Esophagus squamous epithelium (tissue), 5 donors: ENCODE results near the gene SRP54. TPM values are rescaled to one million over a fixed set of nuclear protein-coding genes. Genes with fewer than 3 reads are reported as not detected.

Experiments
- DNase-seq: peaks from one replicate; lab custom pipeline; 2025; lab: John Stamatoyannopoulos, UW
- H3K27ac ChIP-seq, 4 donors: fragments of 200-600 bp; sonication (generic); one replicate each; pipeline ENCODE4 v1.5.1; 2016 to 2019; ENCODE audit warnings: mild to moderate bottlenecking in 1 of 4
- H3K27me3 ChIP-seq, 4 donors: fragments of 200-600 bp; sonication (generic); 1 replicate in 3 of 4; 2 replicates in 1 of 4; pipeline versions ENCODE4 v1.5.1 to v1.6.0; 2017 to 2021; ENCODE audit warnings: antibody characterized with exemption in 1 of 4
- H3K36me3 ChIP-seq, 3 donors: fragments of 200-600 bp; sonication (generic); one replicate each; pipeline ENCODE4 v1.5.1; 2016 to 2019
- H3K4me1 ChIP-seq, 3 donors: fragments of 200-600 bp; sonication (generic); one replicate each; pipeline ENCODE4 v1.5.1; 2017 to 2019
- H3K4me3 ChIP-seq, 4 donors: fragments of 200-600 bp; sonication (generic); 1 replicate in 3 of 4; 2 replicates in 1 of 4; pipeline ENCODE4 v1.5.1; 2016 to 2019; ENCODE audit warnings: mild to moderate bottlenecking in 2 of 4, moderate library complexity in 1 of 4
- H3K9me3 ChIP-seq, 3 donors: fragments of 200-600 bp; sonication (generic); one replicate each; pipeline ENCODE4 v1.5.1; 2016 to 2019
- POLR2A ChIP-seq, 4 donors: fragments of 450-650 bp; IDR thresholded peaks; one replicate each; pipeline ENCODE4 v1.6.1; 2017; ENCODE audit warnings: antibody characterized with exemption in 4 of 4, mild to moderate bottlenecking in 4 of 4, moderate library complexity in 3 of 4
- WGBS, 2 donors: methylation state at CpG; one replicate each; pipeline ENCODE4 v1.1.5; 2018; 5-methylcytosine and 5-hydroxymethylcytosine counted together
- intact Hi-C: fragments of 100-400 bp; cut with DNase I; formaldehyde crosslinking; loops from one replicate; pipeline ENCODE4 v1.15.0; 2022
- total RNA-seq, 4 donors: library from RNA; depleted of rRNA; stranded (reverse); fragments of >200 nt; gene quantifications; one replicate each; pipeline ENCODE4 v1.1.0, GENCODE V29; 2016
- TF ChIP-seq, protein P1 (sequence below), 6 experiments: fragments of 450-650 bp in 4 of 6; fragments of 200-600 bp in 2 of 6; sonication (generic) in 2 of 6; IDR thresholded peaks; one replicate each; pipeline ENCODE4 v1.5.1; 2016 to 2019; ENCODE audit warnings: antibody characterized with exemption in 6 of 6, mild to moderate bottlenecking in 4 of 6, moderate library complexity in 4 of 6
- donor health status: DM: yes; HTN: yes; CAD: no.

Gene SRP54
- total RNA-seq, 4 donors from 2014 or later = 46.2 to 53.0 (median 49.6) TPM

DNA sequence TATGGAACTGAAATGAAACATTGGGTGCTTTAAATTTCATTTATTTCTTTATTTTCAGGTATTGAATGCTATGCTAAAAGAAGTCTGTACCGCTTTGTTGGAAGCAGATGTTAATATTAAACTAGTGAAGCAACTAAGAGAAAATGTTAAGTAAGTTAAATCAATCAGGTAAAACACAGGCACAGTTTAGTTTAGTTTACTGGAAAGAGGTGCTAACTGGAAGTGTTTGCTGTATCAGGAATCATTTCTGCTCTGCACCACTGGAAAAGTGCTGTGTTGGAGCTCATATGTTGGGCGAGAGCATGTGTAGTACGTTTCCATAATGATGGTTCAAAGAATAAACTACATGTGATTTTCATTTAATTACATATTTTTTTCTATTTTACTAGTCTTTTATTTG lies 16.7 kb downstream of the SRP54 start:
- Histone ChIP-seq H3K27ac (no peak overlapping the region), H3K9me3 (no peaks in the 10 kb centered on the region), H3K4me3 (no peak overlapping the region), H3K4me1 (peaks cover 0 to 5% (median 0%) of the 10 kb centered on the region in 3 donors), H3K36me3 (peaks cover 0 to 72% (median 8%) of the 10 kb centered on the region in 3 donors), H3K27me3 (no peaks in the 10 kb centered on the region)
- intact Hi-C loops = no loop called here
- WGBS, 2 donors = 88 to 97% methylated on average over 3 of the region's 3 CpGs
- TF ChIP-seq POLR2A (IDR thresholded peaks at IDR 0.05) = no peak
- TF ChIP-seq, protein P1, sequence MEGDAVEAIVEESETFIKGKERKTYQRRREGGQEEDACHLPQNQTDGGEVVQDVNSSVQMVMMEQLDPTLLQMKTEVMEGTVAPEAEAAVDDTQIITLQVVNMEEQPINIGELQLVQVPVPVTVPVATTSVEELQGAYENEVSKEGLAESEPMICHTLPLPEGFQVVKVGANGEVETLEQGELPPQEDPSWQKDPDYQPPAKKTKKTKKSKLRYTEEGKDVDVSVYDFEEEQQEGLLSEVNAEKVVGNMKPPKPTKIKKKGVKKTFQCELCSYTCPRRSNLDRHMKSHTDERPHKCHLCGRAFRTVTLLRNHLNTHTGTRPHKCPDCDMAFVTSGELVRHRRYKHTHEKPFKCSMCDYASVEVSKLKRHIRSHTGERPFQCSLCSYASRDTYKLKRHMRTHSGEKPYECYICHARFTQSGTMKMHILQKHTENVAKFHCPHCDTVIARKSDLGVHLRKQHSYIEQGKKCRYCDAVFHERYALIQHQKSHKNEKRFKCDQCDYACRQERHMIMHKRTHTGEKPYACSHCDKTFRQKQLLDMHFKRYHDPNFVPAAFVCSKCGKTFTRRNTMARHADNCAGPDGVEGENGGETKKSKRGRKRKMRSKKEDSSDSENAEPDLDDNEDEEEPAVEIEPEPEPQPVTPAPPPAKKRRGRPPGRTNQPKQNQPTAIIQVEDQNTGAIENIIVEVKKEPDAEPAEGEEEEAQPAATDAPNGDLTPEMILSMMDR (IDR thresholded peaks at IDR 0.05) = no peak
- no peak for DNase-seq

DNA sequence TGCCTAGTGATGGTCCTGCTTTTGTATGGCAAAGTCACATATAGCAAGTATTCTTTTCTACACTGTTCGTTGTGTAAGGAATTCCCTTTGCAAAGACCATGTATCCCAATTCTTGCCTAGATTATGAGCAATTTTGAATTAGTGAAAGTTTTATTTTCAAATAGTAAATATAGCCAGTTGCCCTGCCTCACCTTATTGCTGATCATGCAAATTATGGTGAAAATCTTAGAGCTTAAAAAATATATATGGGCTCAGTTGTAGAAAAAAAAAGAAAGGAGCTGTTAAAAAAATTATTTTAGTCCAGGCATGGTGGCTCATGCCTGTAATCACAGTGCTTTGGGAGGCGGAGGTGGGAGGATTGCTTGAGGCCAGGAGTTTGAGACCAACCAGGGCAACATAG lies 18.8 kb downstream of the SRP54 start:
- no peak for DNase-seq
- Histone ChIP-seq H3K4me1 (no peaks in the 10 kb centered on the region), H3K4me3 (no peak overlapping the region), H3K9me3 (no peaks in the 10 kb centered on the region), H3K27ac (no peak overlapping the region), H3K27me3 (no peaks in the 10 kb centered on the region), H3K36me3 (peaks cover 0 to 88% (median 12%) of the 10 kb centered on the region in 3 donors)
- intact Hi-C loops = no loop called here
- TF ChIP-seq, protein P1 (IDR thresholded peaks at IDR 0.05) = no peak
- 88 to 95% methylated on average over 2 of the region's 2 CpGs for WGBS, 2 donors

DNA sequence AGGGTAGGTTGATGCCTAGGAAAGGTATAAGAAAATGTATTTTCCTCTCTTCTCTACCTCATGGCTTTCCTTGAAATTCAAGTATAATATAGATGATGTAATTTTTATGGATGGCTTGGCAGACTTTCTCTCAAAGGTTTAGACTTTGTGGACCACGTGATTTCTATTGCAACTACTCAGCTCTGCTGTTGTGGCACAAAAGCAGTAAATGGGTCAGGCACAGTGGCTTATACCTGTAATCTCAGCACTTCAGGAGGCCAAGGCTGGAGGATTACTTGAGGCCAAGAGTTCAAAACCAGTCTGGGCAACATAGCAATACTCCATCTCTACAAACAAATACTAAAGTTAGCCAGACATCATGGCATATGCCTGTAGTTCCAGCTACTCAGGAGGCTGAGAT lies 22.0 kb downstream of the SRP54 start:
- TF ChIP-seq, protein P1 (IDR thresholded peaks at IDR 0.05) = no peak
- no peak for TF ChIP-seq POLR2A (IDR thresholded peaks at IDR 0.05)
- Histone ChIP-seq H3K36me3 (peaks cover 0 to 90% (median 13%) of the 10 kb centered on the region in 3 donors), H3K27ac (no peak overlapping the region), H3K4me1 (no peaks in the 10 kb centered on the region), H3K9me3 (no peaks in the 10 kb centered on the region), H3K4me3 (no peak overlapping the region), H3K27me3 (no peaks in the 10 kb centered on the region)
- intact Hi-C loops = no loop called here
- 92 to 100% methylated on average over 1 of the region's 1 CpG for WGBS, 2 donors
- no peak for DNase-seq

DNA sequence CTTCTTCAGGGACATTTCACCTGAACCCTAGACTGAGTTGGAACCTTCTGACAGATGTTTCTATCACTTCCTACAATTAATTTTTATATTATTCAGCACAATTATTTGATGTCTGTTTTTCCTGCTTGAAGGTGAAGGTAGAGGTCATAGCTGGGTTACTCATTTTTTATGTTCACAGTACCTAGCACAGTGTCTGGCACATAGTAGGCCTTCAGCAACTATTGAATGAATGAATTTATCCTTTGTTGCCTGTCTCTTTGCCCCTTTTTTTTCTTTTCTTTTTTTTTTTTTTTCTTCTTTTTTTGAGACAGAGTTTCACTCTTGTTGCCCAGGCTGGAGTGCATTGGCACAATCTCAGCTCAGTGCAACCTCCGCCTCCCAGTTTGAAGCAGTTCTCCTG lies 33.8 kb downstream of the SRP54 start:
- DNase-seq = no peak
- Histone ChIP-seq H3K4me1 (no peaks in the 10 kb centered on the region), H3K36me3 (peaks cover 0 to 100% (median 31%) of the 10 kb centered on the region in 3 donors), H3K27ac (no peak overlapping the region), H3K4me3 (no peak overlapping the region), H3K9me3 (no peaks in the 10 kb centered on the region), H3K27me3 (no peaks in the 10 kb centered on the region)
- TF ChIP-seq, protein P1 (IDR thresholded peaks at IDR 0.05) = no peak
- no peak for TF ChIP-seq POLR2A (IDR thresholded peaks at IDR 0.05)
- intact Hi-C loops = no loop called here
- 80 to 100% methylated on average over 1 of the region's 1 CpG for WGBS, 2 donors

DNA sequence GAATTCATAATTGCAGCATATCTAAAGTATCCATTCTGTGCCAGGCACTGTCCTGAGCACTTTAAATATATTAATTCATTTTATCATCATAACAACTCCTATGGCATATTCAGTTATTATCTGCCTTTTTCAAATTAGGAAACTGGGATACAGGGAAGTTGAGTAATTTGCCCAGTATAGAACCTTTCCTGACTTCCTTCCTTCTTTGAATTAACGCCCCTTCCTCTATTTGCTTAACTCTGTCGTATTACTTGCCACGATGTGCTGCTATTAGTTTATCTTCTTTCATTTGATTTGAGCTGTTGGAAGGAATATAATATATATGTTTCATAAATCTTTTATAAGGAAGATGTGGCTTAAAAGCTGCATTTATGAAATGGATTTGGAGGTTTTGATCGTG lies 37.9 kb downstream of the SRP54 start:
- no peaks in the 10 kb centered on the region for H3K9me3 ChIP-seq
- no peak for DNase-seq
- no peak overlapping the region for H3K27ac ChIP-seq
- peaks cover 0 to 100% (median 14%) of the 10 kb centered on the region in 3 donors for H3K36me3 ChIP-seq
- intact Hi-C loops = no loop called here
- H3K4me1 ChIP-seq = no peaks in the 10 kb centered on the region
- TF ChIP-seq, protein P1 (IDR thresholded peaks at IDR 0.05) = no peak
- TF ChIP-seq POLR2A (IDR thresholded peaks at IDR 0.05) = no peak
- H3K27me3 ChIP-seq = no peaks in the 10 kb centered on the region
- H3K4me3 ChIP-seq = no peak overlapping the region
- 82 to 91% methylated on average over 4 of the region's 4 CpGs for WGBS, 2 donors
